ENCODE measurements around the gene WHAMM.
"Not testable (repeated sequence)": the region's sequence is repeated elsewhere in the genome, so short reads cannot be mapped to it uniquely, and the experiment has no call there.

The WHAMM gene

DNA sequence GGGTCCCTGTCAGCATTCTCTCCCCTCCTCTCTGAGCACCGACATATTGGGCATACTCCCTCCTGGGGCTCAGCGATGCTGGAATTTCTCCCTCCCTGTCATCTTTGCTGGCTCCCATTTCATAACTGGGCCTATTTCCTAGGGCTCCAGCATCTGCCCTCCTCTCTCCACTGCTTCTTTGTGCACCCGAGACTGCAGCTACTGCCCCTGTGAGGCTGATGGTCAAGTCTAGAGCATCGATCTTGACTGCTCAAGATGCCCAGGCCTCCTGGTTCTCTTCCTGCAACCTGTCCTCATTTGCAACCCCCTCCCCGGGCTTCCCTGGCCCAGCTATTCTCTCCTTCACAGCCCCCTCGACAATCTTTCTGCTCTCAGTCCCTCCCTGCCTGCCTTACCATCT is 53.5 kb downstream of the WHAMM start:
- H3K27ac Mint-ChIP-seq, result peak overlapping the region in 1 of 2 donors; percentile 91
- DNase-seq (no peak), ATAC-seq (no peak)
- H3K4me3 Mint-ChIP-seq, result no peak overlapping the region
- no peaks in the 10 kb centered on the region for H3K27me3 Mint-ChIP-seq
- H3K9me3 Mint-ChIP-seq, result no peaks in the 10 kb centered on the region
- H3K4me1 Mint-ChIP-seq, result peaks cover 6% of the 10 kb centered on the region

DNA sequence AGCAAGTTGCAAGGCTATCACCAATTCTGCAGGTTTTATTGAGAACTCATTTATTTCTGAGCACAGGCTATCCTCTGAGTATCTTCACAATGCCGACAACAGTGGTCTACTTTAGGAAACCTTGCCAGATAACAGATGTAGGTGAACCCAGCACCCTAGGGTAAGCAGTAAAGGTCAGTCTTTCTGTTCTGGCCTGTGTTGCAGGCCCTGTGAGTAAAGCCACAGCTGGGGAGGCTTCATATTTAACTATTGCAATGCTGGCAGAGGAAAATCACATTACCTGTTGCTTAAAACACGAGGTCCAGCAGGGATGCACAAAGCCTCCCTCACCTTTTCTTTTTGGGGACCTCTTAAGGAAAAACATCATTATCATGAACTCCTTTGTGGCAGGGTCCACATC is 55.5 kb downstream of the WHAMM start:
- ATAC-seq (no peak), DNase-seq (no peak)
- H3K4me3 Mint-ChIP-seq, result no peak overlapping the region
- H3K27me3 Mint-ChIP-seq, result no peaks in the 10 kb centered on the region
- H3K9me3 Mint-ChIP-seq, result no peaks in the 10 kb centered on the region
- no peak overlapping the region for H3K27ac Mint-ChIP-seq
- peaks cover 6% of the 10 kb centered on the region for H3K4me1 Mint-ChIP-seq

DNA sequence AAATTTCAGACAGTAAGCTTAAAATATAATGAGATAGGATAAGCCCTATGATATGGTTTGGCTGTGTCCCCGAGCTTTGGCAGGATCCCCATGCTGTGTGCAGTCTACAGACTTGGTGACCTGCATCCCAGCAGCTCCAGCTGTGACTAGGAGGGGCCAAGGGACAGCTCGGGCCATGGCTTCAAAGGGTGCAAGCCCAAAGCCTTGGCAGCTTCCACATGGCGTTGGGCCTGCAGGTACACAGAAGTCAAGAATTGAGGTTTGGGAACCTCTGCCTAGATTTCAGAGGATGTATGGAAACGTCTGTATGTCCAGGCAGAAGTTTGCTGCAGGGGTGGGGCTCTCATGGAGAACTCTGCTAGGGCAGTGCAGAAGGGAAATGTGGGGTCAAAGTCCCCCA is 56.2 kb downstream of the WHAMM start:
- H3K27me3 Mint-ChIP-seq, DNase-seq, H3K9me3 Mint-ChIP-seq, H3K4me1 Mint-ChIP-seq, ATAC-seq, H3K4me3 Mint-ChIP-seq: not testable (repeated sequence)
- H3K27ac Mint-ChIP-seq, result peak overlapping the region in 1 of 2 donors; percentile 15

DNA sequence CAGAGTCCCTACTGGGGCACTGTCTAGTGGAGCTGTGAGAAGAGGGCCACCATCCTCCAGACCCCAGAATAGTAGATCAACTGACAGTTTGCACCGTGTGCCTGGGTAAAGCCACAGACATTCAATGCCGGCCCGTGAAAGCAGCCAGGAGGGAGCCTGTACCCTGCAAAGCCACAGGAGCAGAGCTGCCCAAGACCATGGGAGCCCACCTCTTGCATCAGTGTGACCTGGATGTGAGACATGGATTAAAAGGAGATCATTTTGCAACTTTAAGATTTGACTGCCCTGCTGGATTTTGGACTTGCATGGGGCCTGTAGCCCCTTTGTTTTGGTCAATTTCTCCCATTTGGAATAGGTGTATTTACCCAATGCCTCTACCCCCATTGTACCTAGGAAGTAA is 56.6 kb downstream of the WHAMM start:
- DNase-seq, H3K4me3 Mint-ChIP-seq, H3K27me3 Mint-ChIP-seq, H3K9me3 Mint-ChIP-seq, ATAC-seq, H3K4me1 Mint-ChIP-seq: not testable (repeated sequence)
- H3K27ac Mint-ChIP-seq, result peak overlapping the region; percentile 15 to 55

DNA sequence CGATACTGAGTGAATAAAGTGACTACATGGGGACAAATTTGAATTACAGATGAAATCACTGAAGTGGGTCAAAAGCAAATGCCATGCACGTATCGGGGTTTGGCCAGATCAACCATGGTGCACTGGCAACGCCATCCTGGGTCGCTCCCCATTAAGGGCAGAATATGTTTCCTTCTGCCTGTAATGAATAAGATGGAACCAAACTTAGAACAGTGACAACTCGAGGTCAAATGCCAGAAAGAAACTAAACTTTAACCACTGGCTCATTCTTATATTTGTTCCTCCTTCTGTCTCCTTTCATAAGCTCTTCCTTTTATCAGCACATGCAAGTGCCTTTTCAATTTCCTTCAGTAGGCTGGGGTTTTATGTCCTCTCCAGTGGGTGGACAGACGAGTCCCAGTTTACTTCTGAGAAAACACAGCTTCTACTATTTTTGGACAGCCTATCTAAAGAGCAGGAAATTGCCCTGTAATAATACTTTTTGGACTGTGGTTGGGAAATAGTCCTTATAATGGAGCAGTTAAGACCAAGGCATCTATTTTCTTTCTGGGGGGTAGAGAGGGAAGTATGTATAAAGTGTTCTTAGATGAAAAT is 61.4 kb downstream of the WHAMM start:
- DNase-seq (no peak), ATAC-seq (no peak)
- H3K4me1 Mint-ChIP-seq, result no peaks in the 10 kb centered on the region
- no peaks in the 10 kb centered on the region for H3K27me3 Mint-ChIP-seq
- no peaks in the 10 kb centered on the region for H3K9me3 Mint-ChIP-seq
- no peak overlapping the region for H3K4me3 Mint-ChIP-seq
- H3K27ac Mint-ChIP-seq, result no peak overlapping the region

DNA sequence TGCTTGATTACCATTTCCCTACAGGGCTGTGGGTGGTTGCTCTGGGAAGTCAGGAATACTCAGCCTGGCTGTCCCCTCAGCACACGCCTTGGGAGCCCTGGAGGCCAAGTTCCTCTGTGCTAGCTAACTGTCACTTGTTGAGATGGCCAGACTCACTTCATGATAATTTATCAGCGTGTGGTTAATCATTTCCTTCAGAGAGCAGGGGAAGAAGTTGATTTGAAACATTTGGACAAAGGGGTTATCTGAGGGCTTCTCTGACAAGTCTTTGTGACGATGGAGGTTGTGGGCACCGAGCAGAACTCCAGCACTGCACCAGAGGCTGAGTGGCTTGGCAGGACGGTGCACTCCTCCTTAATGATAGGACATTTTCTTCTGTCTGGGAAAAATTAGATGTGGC is 61.9 kb downstream of the WHAMM start:
- no peak for ATAC-seq
- no peak overlapping the region for H3K4me3 Mint-ChIP-seq
- H3K27ac Mint-ChIP-seq, result no peak overlapping the region
- no peaks in the 10 kb centered on the region for H3K4me1 Mint-ChIP-seq
- H3K27me3 Mint-ChIP-seq, result no peaks in the 10 kb centered on the region
- no peaks in the 10 kb centered on the region for H3K9me3 Mint-ChIP-seq
- no peak for DNase-seq

DNA sequence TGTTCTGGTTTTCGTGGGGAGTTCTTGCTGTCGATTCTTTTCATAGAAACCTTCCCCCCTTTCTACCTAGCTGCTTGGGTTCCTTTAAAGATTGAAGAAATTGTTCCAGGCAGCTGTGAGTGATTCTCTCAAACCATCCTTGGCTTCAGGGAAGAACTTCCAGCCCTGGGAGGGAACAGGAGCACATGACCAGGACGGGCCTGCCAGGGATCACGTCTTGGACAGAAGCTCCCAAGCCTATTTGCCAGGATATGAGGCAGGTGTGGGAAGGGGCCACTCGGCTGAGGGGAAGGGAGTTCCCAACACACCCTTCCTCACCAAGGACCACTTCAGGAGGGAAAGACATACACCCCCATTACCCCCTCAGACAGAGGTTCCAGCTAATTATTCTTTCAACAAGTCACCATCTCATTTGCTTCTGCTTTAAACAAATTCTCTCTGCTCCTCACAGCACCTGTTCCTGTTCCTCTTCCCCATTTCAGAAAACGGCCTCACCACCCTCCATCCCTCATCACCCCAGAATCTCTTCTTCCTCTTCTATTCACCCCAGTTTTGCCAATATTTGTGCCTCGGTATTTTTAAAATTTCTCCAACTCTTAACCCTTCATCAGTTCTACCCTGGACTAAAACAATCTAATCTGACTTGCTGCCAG is 62.5 kb downstream of the WHAMM start:
- H3K27ac Mint-ChIP-seq, result no peak overlapping the region
- H3K4me3 Mint-ChIP-seq, result no peak overlapping the region
- H3K9me3 Mint-ChIP-seq, result no peaks in the 10 kb centered on the region
- no peak for DNase-seq
- H3K4me1 Mint-ChIP-seq, result no peaks in the 10 kb centered on the region
- ATAC-seq, result no peak
- H3K27me3 Mint-ChIP-seq, result no peaks in the 10 kb centered on the region

DNA sequence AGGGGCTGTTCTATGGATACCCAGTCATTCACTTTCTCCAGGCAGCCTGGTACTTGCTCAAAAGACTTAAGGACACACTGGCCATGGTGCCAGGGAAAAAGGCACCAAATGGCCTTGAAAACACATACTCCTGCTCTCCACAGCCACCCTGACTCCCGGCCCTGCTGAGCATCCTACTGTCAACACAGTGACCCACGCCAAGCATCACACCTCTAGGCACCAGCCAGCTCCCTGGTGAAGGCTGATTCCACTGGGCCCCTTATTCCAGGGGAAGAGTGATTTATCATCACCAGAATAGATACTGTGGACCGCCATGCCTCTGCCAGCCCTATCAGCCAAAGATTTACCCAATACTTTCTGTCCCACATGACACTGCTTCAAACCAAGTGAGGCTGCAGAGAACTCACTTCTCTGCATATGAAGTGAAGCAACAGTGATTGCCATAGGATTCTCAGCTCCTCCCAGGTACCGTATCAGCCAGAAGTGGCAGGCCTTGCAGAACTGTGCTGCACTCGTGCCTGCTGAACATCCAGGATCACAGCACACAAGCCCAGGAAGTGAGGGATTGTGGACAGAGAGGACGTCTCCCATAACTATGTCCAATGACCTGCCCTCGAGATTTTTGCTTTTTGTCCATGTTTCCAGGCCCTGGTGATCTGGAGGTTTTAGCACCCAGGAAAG is 63.7 kb downstream of the WHAMM start:
- no peaks in the 10 kb centered on the region for H3K27me3 Mint-ChIP-seq
- H3K27ac Mint-ChIP-seq, result peak overlapping the region in 1 of 2 donors; percentile 44
- ATAC-seq (no peak), DNase-seq (no peak)
- H3K9me3 Mint-ChIP-seq, result no peaks in the 10 kb centered on the region
- no peak overlapping the region for H3K4me3 Mint-ChIP-seq
- H3K4me1 Mint-ChIP-seq, result no peaks in the 10 kb centered on the region

DNA sequence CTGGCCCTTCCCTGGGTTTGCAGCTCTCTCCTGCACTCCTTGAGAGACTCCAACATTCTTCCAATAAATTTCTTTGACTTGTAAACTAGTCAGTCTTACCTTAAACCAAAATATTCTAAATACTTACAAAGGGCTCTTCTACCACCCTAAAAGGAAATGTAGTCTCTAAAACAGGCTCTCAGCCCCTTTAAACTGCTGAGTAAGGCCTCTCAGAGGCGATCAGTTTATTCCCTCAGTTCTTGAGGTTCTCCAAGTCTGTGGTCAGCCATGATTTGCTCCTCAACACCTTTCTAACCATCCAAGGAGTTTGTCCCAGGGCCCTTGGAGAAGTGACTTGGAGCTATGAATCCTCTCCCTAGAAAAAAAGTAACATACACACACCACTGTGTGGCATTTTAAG is 64.8 kb downstream of the WHAMM start:
- H3K27ac Mint-ChIP-seq, result peak overlapping the region; percentile 48 to 69
- H3K9me3 Mint-ChIP-seq, result no peaks in the 10 kb centered on the region
- H3K27me3 Mint-ChIP-seq, result no peaks in the 10 kb centered on the region
- no peak for DNase-seq
- ATAC-seq, result no peak
- no peak overlapping the region for H3K4me3 Mint-ChIP-seq
- H3K4me1 Mint-ChIP-seq, result no peaks in the 10 kb centered on the region

DNA sequence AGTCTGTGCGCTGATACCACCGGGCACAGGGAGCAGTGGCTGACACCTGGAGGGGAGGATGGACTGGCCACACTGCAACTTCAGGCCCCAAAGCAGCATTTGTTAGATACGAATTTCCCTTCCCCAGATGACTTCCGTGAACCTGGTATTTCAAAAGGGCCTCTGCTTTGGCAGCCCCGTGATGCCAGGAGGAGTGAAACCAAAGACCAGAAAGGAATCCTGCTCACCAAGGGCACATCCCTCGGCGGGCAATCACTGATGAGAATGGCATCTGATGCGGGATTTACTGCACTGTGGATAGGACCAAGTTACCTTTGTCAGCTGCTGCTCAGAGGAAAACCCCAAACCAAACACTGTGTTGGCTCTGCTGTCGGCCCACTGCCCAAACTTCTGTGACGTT is 65.5 kb downstream of the WHAMM start:
- DNase-seq (no peak), ATAC-seq (no peak)
- no peaks in the 10 kb centered on the region for H3K9me3 Mint-ChIP-seq
- no peak overlapping the region for H3K4me3 Mint-ChIP-seq
- no peaks in the 10 kb centered on the region for H3K4me1 Mint-ChIP-seq
- H3K27me3 Mint-ChIP-seq, result no peaks in the 10 kb centered on the region
- H3K27ac Mint-ChIP-seq, result peak overlapping the region in 1 of 2 donors; percentile 46

DNA sequence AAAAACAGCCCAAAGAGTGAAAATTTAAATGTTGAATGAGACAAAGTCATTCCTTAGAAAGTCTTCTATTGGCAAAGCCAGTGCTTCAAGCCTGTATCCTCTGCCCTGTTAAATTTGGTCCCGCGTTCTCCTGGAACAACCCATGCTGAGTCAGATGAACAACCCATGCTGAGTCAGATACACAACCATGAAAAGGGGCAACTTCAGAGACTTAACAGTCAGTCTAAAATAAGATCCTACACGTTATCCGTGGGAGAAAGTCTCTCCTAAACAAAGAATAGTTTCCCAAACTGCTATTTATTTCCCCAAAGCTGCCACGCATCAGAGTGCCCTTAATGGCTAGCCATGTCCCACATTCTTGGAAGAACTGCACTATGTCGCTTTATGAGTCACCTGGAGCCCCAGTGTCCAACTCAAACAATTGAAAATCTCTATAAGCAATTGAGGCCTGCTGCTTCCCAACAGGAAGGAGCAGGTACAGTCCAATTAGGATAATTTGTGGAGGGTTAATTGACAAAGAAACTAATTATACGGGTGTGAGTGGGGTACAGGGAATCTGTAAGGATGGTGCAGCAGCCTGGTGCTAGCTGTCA is 66.1 kb downstream of the WHAMM start:
- Mint-ChIP-seq H3K27me3 (no peaks in the 10 kb centered on the region), H3K27ac (no peak overlapping the region), H3K9me3 (no peaks in the 10 kb centered on the region), H3K4me1 (no peaks in the 10 kb centered on the region), H3K4me3 (no peak overlapping the region)
- ATAC-seq, result no peak
- DNase-seq, result no peak

DNA sequence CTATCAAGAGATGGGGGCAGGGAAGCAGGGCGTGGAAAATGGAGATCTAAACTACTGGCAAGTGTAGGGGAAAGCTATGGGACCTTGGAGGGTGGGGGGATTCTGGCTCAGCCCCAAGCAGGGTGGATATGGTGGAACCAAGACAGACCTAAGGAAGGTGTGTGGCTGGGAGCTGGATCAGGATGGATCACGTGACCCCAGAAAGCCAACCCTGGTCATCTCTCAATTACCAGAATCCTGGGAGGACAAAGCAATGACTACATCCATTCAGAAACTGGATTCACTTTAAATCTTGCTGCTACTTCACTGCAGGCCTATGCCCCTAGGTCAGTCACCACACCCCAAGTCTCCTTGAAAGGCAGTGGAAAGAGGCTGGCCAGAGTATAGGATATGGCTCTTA is 68.4 kb downstream of the WHAMM start:
- H3K27me3 Mint-ChIP-seq, result no peaks in the 10 kb centered on the region
- H3K4me1 Mint-ChIP-seq, result no peaks in the 10 kb centered on the region
- DNase-seq, result no peak
- H3K4me3 Mint-ChIP-seq, result no peak overlapping the region
- H3K9me3 Mint-ChIP-seq, result no peaks in the 10 kb centered on the region
- no peak for ATAC-seq
- no peak overlapping the region for H3K27ac Mint-ChIP-seq

DNA sequence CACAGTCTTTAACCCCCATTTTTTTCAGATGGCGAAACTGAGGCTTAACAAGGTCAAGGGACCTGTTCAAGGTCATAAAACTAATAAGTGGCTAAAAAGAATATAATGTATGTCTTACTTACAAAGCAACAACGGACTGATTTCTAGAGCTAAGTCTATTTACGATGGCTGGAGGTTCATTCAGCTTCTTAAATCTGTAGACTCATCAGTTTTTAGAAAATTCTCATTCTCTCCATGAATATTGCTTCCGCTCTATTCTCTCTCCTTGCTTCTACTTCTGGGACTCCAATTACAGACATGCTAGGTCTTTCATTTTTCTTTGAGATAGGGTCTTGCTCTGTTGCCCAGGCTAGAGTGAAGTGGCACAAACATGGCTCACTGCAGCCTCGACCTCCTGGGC is 68.9 kb downstream of the WHAMM start:
- H3K4me3 Mint-ChIP-seq, result no peak overlapping the region

DNA sequence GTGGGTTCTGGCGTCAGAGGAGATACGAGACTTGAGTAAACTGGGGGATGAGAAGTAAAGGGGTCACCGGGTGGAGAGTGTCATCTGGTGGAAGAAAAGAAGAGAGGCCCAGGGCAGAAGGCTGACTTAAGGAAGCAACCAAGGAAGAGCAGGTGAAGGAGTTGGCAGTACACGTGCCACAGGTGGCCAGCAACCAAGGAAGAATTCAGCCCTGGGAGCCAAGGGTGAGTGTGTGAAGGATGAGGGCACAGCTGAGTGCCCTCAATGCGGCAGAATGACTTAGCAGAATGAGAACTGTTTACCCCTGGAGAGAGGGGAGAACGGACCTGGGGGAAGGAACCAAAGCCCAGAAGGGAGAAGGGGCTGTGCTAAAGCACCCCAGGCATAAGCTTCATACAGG is 71.3 kb downstream of the WHAMM start:
- Mint-ChIP-seq H3K4me1 (no peaks in the 10 kb centered on the region), H3K9me3 (no peaks in the 10 kb centered on the region), H3K27me3 (no peaks in the 10 kb centered on the region), H3K27ac (no peak overlapping the region), H3K4me3 (no peak overlapping the region)
- no peak for ATAC-seq
- DNase-seq, result no peak

More for the DNA sequence above, 68.9 kb downstream of the WHAMM start:
- DNase-seq (no peak), ATAC-seq (no peak)
- no peak overlapping the region for H3K27ac Mint-ChIP-seq
- H3K4me1 Mint-ChIP-seq, result no peaks in the 10 kb centered on the region
- no peaks in the 10 kb centered on the region for H3K9me3 Mint-ChIP-seq
- no peaks in the 10 kb centered on the region for H3K27me3 Mint-ChIP-seq

DNA sequence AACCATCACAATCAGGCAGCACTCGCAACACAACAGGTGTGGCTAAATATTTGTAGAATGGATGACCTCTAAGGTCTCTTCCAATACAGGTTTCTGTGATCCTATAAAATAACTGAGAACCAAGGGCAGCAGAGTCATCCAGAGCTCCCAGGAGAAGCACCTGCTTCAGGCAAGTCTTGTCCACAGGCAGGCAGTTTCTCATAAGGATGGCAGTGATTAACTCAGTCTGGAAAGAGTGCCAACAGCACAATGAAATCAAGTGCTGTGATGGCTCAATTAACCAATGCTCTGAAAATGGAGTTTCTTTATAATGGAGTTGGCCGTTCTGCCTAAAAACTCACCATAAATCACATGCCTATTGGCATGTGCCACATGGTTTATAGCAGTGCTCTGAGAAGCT is 72.3 kb downstream of the WHAMM start:
- Mint-ChIP-seq H3K27me3 (no peaks in the 10 kb centered on the region), H3K27ac (no peak overlapping the region), H3K4me3 (no peak overlapping the region), H3K4me1 (no peaks in the 10 kb centered on the region), H3K9me3 (no peaks in the 10 kb centered on the region)
- DNase-seq (no peak), ATAC-seq (no peak)

DNA sequence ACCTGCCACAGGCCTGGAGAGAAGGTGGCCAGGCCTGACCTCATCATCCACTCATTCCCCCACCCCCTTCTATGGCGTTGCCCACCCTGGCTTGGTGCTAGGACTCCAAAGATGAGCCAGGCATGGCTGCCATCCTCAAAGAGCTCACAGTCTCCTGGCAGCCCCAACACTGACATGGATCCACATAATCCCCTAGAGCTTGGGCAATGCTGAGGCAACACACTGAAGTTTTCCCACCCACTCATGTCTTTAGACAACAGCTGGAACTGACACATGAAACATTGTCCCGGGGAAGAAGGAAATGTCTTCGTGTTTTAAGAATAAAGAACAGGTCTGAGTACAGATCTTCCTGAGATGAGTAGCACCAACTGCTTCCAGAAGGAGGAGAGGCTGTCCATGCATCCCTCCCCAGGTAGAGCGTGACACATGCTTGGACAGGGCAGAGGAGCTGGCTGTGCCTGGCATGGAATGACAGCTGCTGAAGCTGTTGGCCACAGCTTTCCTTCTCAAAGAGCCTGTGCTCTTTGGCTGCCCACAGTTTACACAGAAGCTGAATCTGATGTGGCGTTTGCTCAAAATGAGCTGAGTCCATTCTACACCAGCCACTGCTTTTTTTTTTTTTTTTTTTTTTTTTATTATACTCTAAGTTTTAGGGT is 73.0 kb downstream of the WHAMM start:
- no peaks in the 10 kb centered on the region for H3K9me3 Mint-ChIP-seq
- no peak for DNase-seq
- H3K27me3 Mint-ChIP-seq, result no peaks in the 10 kb centered on the region
- H3K4me1 Mint-ChIP-seq, result no peaks in the 10 kb centered on the region
- H3K27ac Mint-ChIP-seq, result no peak overlapping the region
- no peak overlapping the region for H3K4me3 Mint-ChIP-seq
- no peak for ATAC-seq

Measured in stimulated activated naive CD8-positive, alpha-beta T cell treated with anti-CD3 and anti-CD28 coated beads, Interleukin-15, amount 100 ng/mL, for 72 hours (primary cell).